Panc1 (cell line): ENCODE data around the gene PHACTR4. TPM values are rescaled to one million over a fixed set of nuclear protein-coding genes. Genes with fewer than 3 reads are reported as not detected.
"Not testable (repeated sequence)": the region's sequence is repeated elsewhere in the genome, so short reads cannot be mapped to it uniquely, and the experiment has no call there.

ENCODE experiments used
- ATAC-seq: fragments of 200-7000 bp; cut with Tn5 transposase; 2 replicates; pipeline ENCODE4 v1.9.1; 2020; ENCODE audit warnings: mild to moderate bottlenecking, moderate library complexity
- BruUV-seq: library from RNA; stranded (reverse); fragments of 400-500 nt; replicated peaks from 2 replicates; lab custom pipeline; 2021; lab: Mats Ljungman, UMichigan
- CTCF ChIA-PET: fragments of 300-600 bp; sonication (Branson Sonifier 250); formaldehyde crosslinking; loops from one replicate; lab custom pipeline; 2022; ENCODE audit warnings: antibody characterized with exemption; lab: Charles Lee
- POLR2A ChIA-PET: fragments of 300-600 bp; sonication (Branson Sonifier 250); formaldehyde crosslinking; loops from one replicate; lab custom pipeline; 2022; ENCODE audit warnings: antibody characterized with exemption; lab: Charles Lee
- DNase-seq: peaks from one replicate; pipeline ENCODE4 v3.0.0-alpha.2; 2010; ENCODE audit warnings: low read depth, low spot score
- H3K27ac ChIP-seq: 2 replicates; pipeline ENCODE4 v1.5.1; 2011; ENCODE audit warnings: mild to moderate bottlenecking, low read length, inconsistent platforms
- H3K27me3 ChIP-seq: fragments of 200-500 bp; sonication (Bioruptor generic); 2 replicates; pipeline ENCODE4 v1.6.0; 2014; ENCODE audit warnings: low read length, inconsistent platforms; ENCODE audit not compliant: control insufficient read depth, insufficient read depth
- H3K36me3 ChIP-seq: fragments of 200-500 bp; sonication (Bioruptor generic); 2 replicates; pipeline ENCODE4 v1.5.1; 2014; ENCODE audit warnings: inconsistent platforms, mild to moderate bottlenecking, low read length, moderate library complexity; ENCODE audit not compliant: control insufficient read depth, insufficient read depth
- H3K4me1 ChIP-seq: 2 replicates; pipeline ENCODE4 v1.5.1; 2011; ENCODE audit warnings: inconsistent platforms, mild to moderate bottlenecking, low read length, moderate library complexity; ENCODE audit not compliant: control insufficient read depth, insufficient read depth
- H3K4me3 ChIP-seq, 2 experiments: 2 replicates each; pipeline ENCODE4 v1.5.1; 2011 to 2012; ENCODE audit warnings: low read depth in 2 of 2, low read length in 2 of 2, mild to moderate bottlenecking in 2 of 2, inconsistent platforms in 1 of 2, moderate library complexity in 1 of 2
- H3K9me3 ChIP-seq: fragments of 200-500 bp; sonication (Bioruptor generic); 2 replicates; pipeline ENCODE4 v1.5.1; 2014; ENCODE audit warnings: low read depth, mild to moderate bottlenecking, inconsistent platforms, low read length, moderate library complexity; ENCODE audit not compliant: control insufficient read depth, insufficient read depth
- CTCF ChIP-seq: fragments of 450-650 bp; IDR thresholded peaks from 2 replicates; pipeline ENCODE4 v1.5.1; 2017; ENCODE audit warnings: mild to moderate bottlenecking
- POLR2AphosphoS5 ChIP-seq: IDR thresholded peaks from 2 replicates; pipeline ENCODE4 v1.6.1; 2012; ENCODE audit warnings: mild to moderate bottlenecking, low read depth, low read length, moderate library complexity
- REST ChIP-seq, 2 experiments: IDR thresholded peaks; 2 replicates each; pipeline ENCODE4 v1.6.1; 2011 to 2012; ENCODE audit warnings: low read depth in 2 of 2, control low read depth in 1 of 2, low read length in 1 of 2, mild to moderate bottlenecking in 1 of 2, moderate library complexity in 1 of 2; ENCODE audit not compliant: insufficient read depth in 1 of 2
- SIN3A ChIP-seq: IDR thresholded peaks from 2 replicates; pipeline ENCODE4 v1.6.1; 2012; ENCODE audit warnings: low read depth, mild to moderate bottlenecking, low read length, moderate library complexity, borderline replicate concordance; ENCODE audit not compliant: insufficient read depth
- TCF7L2 ChIP-seq: IDR thresholded peaks from 2 replicates; pipeline ENCODE4 v1.6.1; 2011; ENCODE audit warnings: mild to moderate bottlenecking, low read depth, low read length, inconsistent platforms
- in situ Hi-C: cut with HindIII; loops from 2 replicates; pipeline ENCODE4 v1.10.0; 2016; ENCODE audit warnings: low sequenced_read_pairs, low pct_unique_long_range_greater_than_20kb
- intact Hi-C: fragments of 100-400 bp; cut with micrococcal nuclease; formaldehyde crosslinking; loops from one replicate; pipeline ENCODE4 v1.10.0; 2022; ENCODE audit not compliant: unreplicated experiment
- total RNA-seq: library from RNA; stranded (reverse); gene quantifications from one replicate; pipeline ENCODE4 v1.2.1, GENCODE V29; 2021; ENCODE audit not compliant: unreplicated experiment

The PHACTR4 gene
- total RNA-seq, 1 experiment from 2014 or later: 63.4 TPM

DNA sequence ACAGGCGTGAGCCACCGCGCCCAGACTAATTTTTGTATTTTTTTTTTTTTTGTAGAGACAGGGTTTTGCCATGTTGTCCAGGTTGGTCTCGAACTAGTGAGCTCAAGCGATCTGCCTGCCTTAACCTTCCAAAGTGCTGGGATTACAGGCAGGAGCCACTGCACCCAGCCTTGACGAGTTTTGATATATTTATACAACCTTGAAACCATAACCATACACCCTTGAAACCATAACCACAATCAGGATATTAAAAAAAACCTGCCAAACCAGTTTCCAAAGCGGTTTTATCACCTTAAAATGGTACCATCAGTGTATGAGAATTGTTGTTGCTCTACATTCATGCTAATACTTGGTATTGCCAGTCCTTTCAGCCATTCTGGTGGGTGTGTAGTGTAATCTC, 3.7 kb upstream of the PHACTR4 start:
- CTCF ChIA-PET: interaction anchor here (0.7 to 3.6 kb wide), 2 partner anchors 90 to 117 kb away, joined by 4 to 39 read pairs; no protein-coding TSS in a partner anchor
- no peak overlapping the region for H3K27ac ChIP-seq
- no TSS peak for BruUV-seq

DNA sequence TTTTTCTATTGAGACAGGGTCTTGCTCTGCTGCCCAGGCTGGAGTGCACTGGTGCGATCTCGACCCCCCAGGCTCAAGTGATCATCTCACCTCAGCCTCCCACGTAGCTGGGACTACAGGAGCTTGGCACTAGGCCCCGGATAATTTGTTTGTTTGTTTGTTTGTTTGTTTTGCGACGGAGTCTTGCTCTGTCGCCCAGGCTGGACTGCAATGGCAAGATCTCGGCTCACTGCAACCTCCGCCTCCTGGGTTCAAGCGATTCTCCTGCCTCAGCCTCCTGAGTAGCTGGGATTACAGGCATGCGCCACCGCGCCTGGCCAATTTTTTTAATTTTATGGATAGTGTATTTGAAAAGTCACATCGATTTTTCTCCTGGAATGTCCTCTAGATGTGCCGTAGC, 932 bp upstream of the PHACTR4 start:
- peaks cover 14% of the 10 kb centered on the region for H3K4me1 ChIP-seq
- H3K4me3 ChIP-seq, DNase-seq, H3K36me3 ChIP-seq, H3K27me3 ChIP-seq, in situ Hi-C loops, ATAC-seq, BruUV-seq, H3K9me3 ChIP-seq: not testable (repeated sequence)
- ChIA-PET POLR2A (interaction anchor here (0.7 to 1.6 kb wide), 4 partner anchors 9 to 149 kb away, joined by 3 to 22 read pairs (median 6); no protein-coding TSS in a partner anchor), CTCF (interaction anchor here (0.5 to 3.6 kb wide), 5 partner anchors 9 to 696 kb away, joined by 3 to 39 read pairs (median 7); partner anchors contain the start of gene IFI6)
- H3K27ac ChIP-seq: peak overlapping the region; percentile 94
- intact Hi-C loops: loop anchor here (2.0 kb wide), 1 partner anchor 120 kb away; no protein-coding TSS in a partner anchor

More for the DNA sequence above, 3.7 kb upstream of the PHACTR4 start:
- ATAC-seq (no peak), DNase-seq (no peak)
- Histone ChIP-seq H3K36me3 (peaks cover 3% of the 10 kb centered on the region; the same call in 1 of the 2 replicates), H3K4me1 (peaks cover 4% of the 10 kb centered on the region; the same call in 1 of the 2 replicates), H3K9me3 (no peaks in the 10 kb centered on the region), H3K27me3 (no peaks in the 10 kb centered on the region), H3K4me3 (no peak overlapping the region)
- intact Hi-C loops: no loop called here
- POLR2A ChIA-PET: interaction anchor here (0.6 kb wide), 1 partner anchor 694 kb away, joined by 8 read pairs; no protein-coding TSS in a partner anchor
- in situ Hi-C loops: no loop called here
- TF ChIP-seq CTCF: no peak
- no peak for TF ChIP-seq POLR2AphosphoS5
- no peak for TF ChIP-seq REST (IDR thresholded peaks at IDR 0.05; ENCODE audit: insufficient read depth in 1 of 2, low read depth in 2 of 2, low read length in 1 of 2)
- no peak for TF ChIP-seq TCF7L2
- no peak for TF ChIP-seq SIN3A
